Fibroblast of the aortic adventitia (primary cell): Measurements from ENCODE around the gene SH3PXD2A. TPM values are rescaled to one million over a fixed set of nuclear protein-coding genes. Genes with fewer than 3 reads are reported as not detected.

Experiments used
- DNase-seq: peaks from one replicate; pipeline ENCODE4 v3.0.0-alpha.2; 2010; ENCODE audit warnings: low read depth
- H3K4me3 ChIP-seq: 2 replicates; pipeline ENCODE4 v1.5.1; 2011; ENCODE audit warnings: low read depth, mild to moderate bottlenecking, control low read depth, low read length, moderate library complexity
- total RNA-seq: library from RNA; depleted of rRNA; stranded (reverse); fragments of >200 nt; gene quantifications from 2 replicates; pipeline ENCODE4 v1.2.3, GENCODE V29; 2012; ENCODE audit warnings: low replicate concordance
- TF ChIP-seq, protein P1 (sequence below): IDR thresholded peaks from 2 replicates; pipeline ENCODE4 v1.5.1; 2011; ENCODE audit warnings: mild to moderate bottlenecking, low read length, control low read depth, inconsistent platforms; ENCODE audit not compliant: insufficient read depth

The SH3PXD2A gene
- total RNA-seq, 1 donor, result 20.4 TPM

DNA sequence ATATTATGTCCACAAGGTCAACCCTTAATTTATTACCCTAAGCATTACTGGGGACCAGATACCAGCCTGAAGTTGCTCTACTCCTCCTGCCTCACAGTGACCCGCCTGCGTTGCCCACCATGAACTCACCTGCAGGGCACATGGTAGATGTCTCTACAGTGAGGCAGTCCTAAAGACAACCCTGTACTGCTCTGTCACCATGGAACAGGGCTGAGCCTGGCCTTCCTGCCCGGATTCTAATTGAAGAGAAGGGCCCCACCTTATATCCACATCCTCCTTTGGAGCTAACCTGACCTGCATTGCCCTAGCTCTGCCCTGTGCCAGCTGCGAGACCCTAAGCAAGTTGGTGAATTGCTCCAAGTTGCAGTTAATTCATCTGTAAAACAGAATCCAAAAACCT lies 4.1 kb downstream of the SH3PXD2A start:
- DNase-seq, result no peak
- TF ChIP-seq, protein P1, sequence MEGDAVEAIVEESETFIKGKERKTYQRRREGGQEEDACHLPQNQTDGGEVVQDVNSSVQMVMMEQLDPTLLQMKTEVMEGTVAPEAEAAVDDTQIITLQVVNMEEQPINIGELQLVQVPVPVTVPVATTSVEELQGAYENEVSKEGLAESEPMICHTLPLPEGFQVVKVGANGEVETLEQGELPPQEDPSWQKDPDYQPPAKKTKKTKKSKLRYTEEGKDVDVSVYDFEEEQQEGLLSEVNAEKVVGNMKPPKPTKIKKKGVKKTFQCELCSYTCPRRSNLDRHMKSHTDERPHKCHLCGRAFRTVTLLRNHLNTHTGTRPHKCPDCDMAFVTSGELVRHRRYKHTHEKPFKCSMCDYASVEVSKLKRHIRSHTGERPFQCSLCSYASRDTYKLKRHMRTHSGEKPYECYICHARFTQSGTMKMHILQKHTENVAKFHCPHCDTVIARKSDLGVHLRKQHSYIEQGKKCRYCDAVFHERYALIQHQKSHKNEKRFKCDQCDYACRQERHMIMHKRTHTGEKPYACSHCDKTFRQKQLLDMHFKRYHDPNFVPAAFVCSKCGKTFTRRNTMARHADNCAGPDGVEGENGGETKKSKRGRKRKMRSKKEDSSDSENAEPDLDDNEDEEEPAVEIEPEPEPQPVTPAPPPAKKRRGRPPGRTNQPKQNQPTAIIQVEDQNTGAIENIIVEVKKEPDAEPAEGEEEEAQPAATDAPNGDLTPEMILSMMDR, result no peak

DNA sequence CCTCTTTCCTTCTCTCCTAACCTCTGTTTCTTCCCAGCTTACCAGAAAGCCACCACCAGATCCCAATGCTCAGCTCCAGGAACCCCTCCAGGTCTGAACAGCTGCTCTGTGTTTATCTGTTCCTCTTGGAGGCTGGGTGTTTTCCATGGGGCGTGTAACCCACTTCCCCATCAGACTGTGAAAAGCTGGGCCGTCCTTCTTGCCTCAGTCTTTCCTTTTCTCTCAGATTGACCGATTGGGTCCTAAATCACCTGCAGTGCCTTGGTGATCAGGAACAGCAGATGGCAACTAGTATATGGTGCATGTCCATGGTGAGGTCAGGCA lies 4.8 kb downstream of the SH3PXD2A start:
- peak; percentile 65 for DNase-seq
- peak overlapping the region; percentile 42 for H3K4me3 ChIP-seq
- TF ChIP-seq, protein P1, result no peak

More for the DNA sequence above, 4.1 kb downstream of the SH3PXD2A start:
- H3K4me3 ChIP-seq, result no peak overlapping the region

DNA sequence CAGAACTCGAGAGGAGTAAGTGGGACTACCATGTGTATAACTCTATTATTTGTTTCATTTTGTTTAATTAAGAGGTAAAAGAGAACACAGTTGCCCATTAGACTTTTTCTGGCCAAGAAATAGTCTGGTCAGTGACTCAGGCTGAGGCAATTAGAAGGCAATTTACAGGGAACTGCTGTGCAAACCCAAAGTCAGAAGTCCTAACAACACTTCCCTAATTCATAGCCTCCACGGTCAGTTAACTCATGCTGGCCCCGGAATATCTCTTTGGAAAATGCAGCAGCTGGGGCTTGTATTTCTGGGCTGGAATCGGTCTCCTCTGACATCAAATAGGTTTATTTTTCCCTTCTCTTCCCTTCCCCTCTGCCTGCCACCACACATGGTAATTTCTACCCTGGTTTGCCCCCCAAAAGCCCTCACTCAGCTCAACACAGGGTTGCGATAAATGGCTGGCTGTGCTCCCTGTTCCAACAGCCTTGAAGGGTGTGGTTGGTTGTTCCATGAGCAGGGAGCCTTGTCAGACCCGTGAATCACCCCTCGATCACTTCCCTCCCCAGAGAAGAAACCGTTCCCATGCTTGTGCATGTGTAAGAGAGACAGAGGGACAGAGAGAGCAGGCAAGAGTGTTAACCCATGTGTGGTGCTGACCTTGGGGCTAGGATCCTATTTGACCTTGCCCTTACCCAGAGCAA lies 5.3 kb downstream of the SH3PXD2A start:
- DNase-seq, result peak; percentile 86
- TF ChIP-seq, protein P1, result no peak
- H3K4me3 ChIP-seq, result peak overlapping the region; percentile 42

DNA sequence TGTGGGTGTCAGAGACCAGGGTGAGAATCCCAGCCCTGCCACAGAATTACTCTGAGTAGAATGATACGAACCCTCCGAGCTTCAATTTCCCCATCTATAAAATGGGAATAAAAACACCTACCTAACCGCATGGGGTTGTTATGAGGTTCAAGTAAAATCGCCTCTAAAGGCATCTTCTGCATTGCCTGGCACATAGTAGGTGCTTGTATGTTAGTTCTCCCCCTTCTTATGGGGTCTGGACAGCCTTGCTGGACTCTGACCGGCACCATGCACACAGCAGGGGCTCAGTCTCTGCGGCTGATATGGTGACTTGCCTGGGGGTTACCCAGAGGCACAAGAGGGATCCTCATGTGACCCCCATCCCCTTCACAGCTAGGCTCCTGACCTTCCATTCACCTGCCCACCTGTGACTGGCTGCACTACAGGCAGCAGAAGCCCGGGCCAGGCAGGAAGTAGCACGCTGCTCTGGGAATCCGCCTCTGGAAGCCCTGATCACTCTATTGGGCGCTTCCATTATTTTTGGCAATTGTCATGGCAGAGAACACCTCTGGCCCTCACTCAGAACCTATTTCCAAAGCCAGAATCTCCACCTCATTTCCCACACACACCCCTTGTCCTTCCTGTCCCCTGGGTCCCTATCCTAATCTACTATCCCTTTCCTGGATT lies 6.0 kb downstream of the SH3PXD2A start:
- DNase-seq, result no peak
- TF ChIP-seq, protein P1, result no peak
- peak overlapping the region; percentile 42 for H3K4me3 ChIP-seq

DNA sequence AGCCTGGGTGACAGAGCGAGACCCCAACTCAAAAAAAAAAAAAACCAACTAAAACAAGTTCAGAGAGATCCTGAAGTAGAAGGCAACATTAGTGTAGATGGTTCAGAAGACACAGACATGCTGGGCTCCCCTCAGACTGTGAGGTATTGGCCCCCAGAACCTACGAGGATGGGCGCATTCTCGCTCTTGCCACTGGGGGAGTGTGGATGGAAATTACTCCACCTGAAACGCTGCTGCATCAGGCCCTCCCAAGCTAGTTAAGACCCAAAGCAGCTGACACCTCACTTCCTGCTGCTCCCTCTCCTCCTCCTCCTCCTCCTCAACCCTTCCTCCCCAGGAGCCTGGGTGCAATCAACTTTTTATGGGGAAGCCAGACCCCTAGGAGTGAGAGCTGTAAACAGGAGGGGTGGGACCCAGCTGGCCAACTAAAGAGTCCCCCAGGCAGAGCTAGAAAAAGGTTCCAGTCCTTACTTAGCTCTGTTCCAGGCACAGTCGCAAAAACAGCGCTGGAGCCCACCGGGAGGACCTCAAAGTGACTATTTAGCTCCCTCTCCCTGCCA lies 7.4 kb downstream of the SH3PXD2A start:
- TF ChIP-seq, protein P1, result peak; percentile 45

DNA sequence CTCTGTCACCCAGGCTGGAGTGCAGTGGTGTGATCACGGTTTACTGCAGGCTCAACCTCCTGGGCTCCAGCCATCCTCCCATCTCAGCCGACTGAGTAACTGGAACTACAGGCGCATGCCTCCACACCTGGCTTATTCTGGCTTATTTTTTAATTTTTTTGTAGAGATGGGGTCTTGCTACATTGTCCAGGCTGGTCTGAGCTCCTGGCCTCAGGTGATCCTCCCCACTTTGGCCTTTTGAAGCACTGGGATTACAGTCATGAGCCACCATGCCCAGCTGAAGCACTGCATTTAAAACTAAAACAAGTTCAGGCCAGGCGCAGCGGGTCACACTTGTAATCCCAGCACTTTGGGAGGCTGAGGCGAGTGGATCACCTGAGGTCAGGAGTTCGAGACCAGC lies 8.0 kb downstream of the SH3PXD2A start:
- no peak overlapping the region for H3K4me3 ChIP-seq
- no peak for DNase-seq
- TF ChIP-seq, protein P1, result no peak

More for the DNA sequence above, 7.4 kb downstream of the SH3PXD2A start:
- DNase-seq, result no peak
- H3K4me3 ChIP-seq, result no peak overlapping the region
